ENCODE data around the gene HVCN1. TPM values are rescaled to one million over a fixed set of nuclear protein-coding genes. Genes with fewer than 3 reads are reported as not detected.

Gene HVCN1
- total and polyA plus RNA-seq, 2 of the 8 experiments (the other 6 are each of a cell fraction or from before 2014, with no cell fraction given): 5.8 to 11.2 TPM

DNA sequence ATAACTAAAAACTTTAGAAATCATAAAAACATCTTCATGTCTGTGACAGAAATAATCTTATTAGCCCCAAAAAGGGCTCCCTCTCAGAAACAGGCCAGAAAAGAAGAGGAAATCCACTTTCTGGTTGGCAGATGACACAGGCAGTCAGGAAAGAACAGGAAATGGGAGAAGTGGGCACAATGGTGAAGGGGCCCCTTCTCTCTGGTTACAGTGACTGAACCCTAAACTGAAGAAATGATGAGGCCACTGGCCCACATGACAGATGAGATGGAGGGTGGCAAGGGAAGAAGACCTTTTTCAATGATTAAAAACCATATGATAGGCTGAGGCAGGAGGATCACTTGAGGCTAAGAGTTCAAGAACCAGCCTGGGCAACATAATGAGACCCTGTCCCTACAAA is 53.9 kb downstream of the HVCN1 start:
- H3K4ac ChIP-seq (replicated peaks; ENCODE audit: insufficient read length, low read depth, low read length): no peak overlapping the region
- H3K27me3 ChIP-seq (replicated peaks in 1 of 4; ENCODE audit: control insufficient read depth in 3 of 4, extremely low read depth in 1 of 4, insufficient read depth in 3 of 4, low read length in 3 of 4): no peaks in the 10 kb centered on the region
- no peak overlapping the region for H2BK120ac ChIP-seq (replicated peaks; ENCODE audit: low read depth, low read length)
- no peak overlapping the region for H3K56ac ChIP-seq (replicated peaks; ENCODE audit: insufficient read length, low read depth, low read length)
- H3K9me3 ChIP-seq (ENCODE audit: insufficient read depth in 2 of 2, low read depth in 1 of 2, low read length in 1 of 2): no peaks in the 10 kb centered on the region
- no peak overlapping the region for H2AK5ac ChIP-seq (ENCODE audit: low read depth, low read length)
- no peak overlapping the region for H4K8ac ChIP-seq (ENCODE audit: extremely low read depth, insufficient read depth, low read length)
- no peak overlapping the region for H2BK20ac ChIP-seq (ENCODE audit: low read length)
- H3K14ac ChIP-seq (ENCODE audit: insufficient read length): no peak overlapping the region
- H4K20me1 ChIP-seq (replicated peaks in 1 of 2; ENCODE audit: control insufficient read depth in 1 of 2, insufficient read depth in 2 of 2, low read length in 2 of 2): peaks cover 0 to 4% of the 10 kb centered on the region in 2 experiments
- no peak overlapping the region for H2AFZ ChIP-seq (ENCODE audit: low read length)
- H3K79me1 ChIP-seq (ENCODE audit: low read depth, low read length): no peaks in the 10 kb centered on the region
- H3K36me3 ChIP-seq (ENCODE audit: control insufficient read depth in 2 of 4, insufficient read depth in 4 of 4, low read length in 3 of 4): no peaks in the 10 kb centered on the region
- no peak overlapping the region for H2BK5ac ChIP-seq (ENCODE audit: low read depth, low read length)
- H3K27ac ChIP-seq (ENCODE audit: low read depth, low read length): no peak overlapping the region
- H4K5ac ChIP-seq (ENCODE audit: insufficient read length, low read depth, low read length): no peak overlapping the region
- H3K79me2 ChIP-seq (ENCODE audit: control insufficient read depth in 1 of 2, insufficient read depth in 2 of 2, low read length in 2 of 2): no peaks in the 10 kb centered on the region
- H3K9ac ChIP-seq (replicated peaks in 1 of 4; ENCODE audit: extremely low read depth in 1 of 4, low read depth in 3 of 4, low read length in 3 of 4): no peak overlapping the region
- no peak overlapping the region for H4K91ac ChIP-seq (replicated peaks; ENCODE audit: insufficient read length, low read length)
- no peak overlapping the region for H3K4me3 ChIP-seq (ENCODE audit: extremely low read depth in 1 of 4, insufficient read depth in 2 of 4, low read depth in 3 of 4, low read length in 4 of 4)
- no peak overlapping the region for H2BK15ac ChIP-seq (ENCODE audit: low read length)
- H3K23ac ChIP-seq (ENCODE audit: insufficient read length): no peak overlapping the region
- H2BK12ac ChIP-seq (ENCODE audit: low read depth, low read length): no peak overlapping the region
- no peaks in the 10 kb centered on the region for H3K23me2 ChIP-seq (ENCODE audit: low read depth, low read length)
- ChIA-PET CTCF (ENCODE audit: partially characterized antibody) (interaction anchor here (0.7 to 1.0 kb wide), 4 partner anchors 27 to 553 kb away, joined by 3 read pairs; no protein-coding TSS in a partner anchor), POLR2A (ENCODE audit: partially characterized antibody) (interaction anchor here (0.6 to 1.8 kb wide), 3 partner anchors 29 to 104 kb away, joined by 3 to 4 read pairs (median 4); no protein-coding TSS in a partner anchor)
- DNase-seq (ENCODE audit: low read depth in 1 of 2, low spot score in 2 of 2) (no peak), FAIRE-seq (no peak)
- no peak overlapping the region for H3K18ac ChIP-seq (ENCODE audit: extremely low read depth, low read length)
- no peaks in the 10 kb centered on the region for H3K4me1 ChIP-seq (replicated peaks in 1 of 4; ENCODE audit: control insufficient read depth in 3 of 4, insufficient read depth in 4 of 4, low read length in 3 of 4)
- H3K4me2 ChIP-seq (ENCODE audit: insufficient read depth in 1 of 2, low read depth in 2 of 2, low read length in 2 of 2): no peak overlapping the region
- TF ChIP-seq JUND (IDR thresholded peaks at IDR 0.05; ENCODE audit: low read length) (no peak), GTF2F1 (IDR thresholded peaks at IDR 0.05; ENCODE audit: borderline replicate concordance, low read depth, low read length) (no peak), KDM1A (IDR thresholded peaks at IDR 0.05; ENCODE audit: borderline replicate concordance, low read length) (no peak), CHD1 (IDR thresholded peaks at IDR 0.05; ENCODE audit: low read depth, low read length) (no peak), TAF1 (IDR thresholded peaks at IDR 0.05; ENCODE audit: low read depth, low read length) (no peak), FOSL1 (IDR thresholded peaks at IDR 0.05; ENCODE audit: insufficient read depth, low read depth, low read length) (no peak), CTBP2 (IDR thresholded peaks at IDR 0.05; ENCODE audit: borderline replicate concordance, insufficient read depth, insufficient read length, low read length) (no peak), SAP30 (IDR thresholded peaks at IDR 0.05; ENCODE audit: insufficient read depth, insufficient replicate concordance, low read length) (no peak), CTCF (IDR thresholded peaks at IDR 0.05; ENCODE audit: control extremely low read depth in 1 of 3, insufficient read depth in 1 of 3, low read depth in 1 of 3, low read length in 3 of 3) (no peak), BCL11A (IDR thresholded peaks at IDR 0.05; ENCODE audit: low read depth in 2 of 2, low read length in 2 of 2) (no peak), EGR1 (IDR thresholded peaks at IDR 0.05; ENCODE audit: borderline replicate concordance, low read depth, low read length) (no peak), KDM5A (IDR thresholded peaks at IDR 0.05; ENCODE audit: low read length) (no peak)

All from H1 (cell line).